ENCODE results near the gene HPS3. TPM values are rescaled to one million over a fixed set of nuclear protein-coding genes. Genes with fewer than 3 reads are reported as not detected.
"Not testable (repeated sequence)": the region's sequence is repeated elsewhere in the genome, so short reads cannot be mapped to it uniquely, and the experiment has no call there.

Gene HPS3
- total RNA-seq, 2 experiments from 2014 or later: 32.5 to 36.0 TPM

DNA sequence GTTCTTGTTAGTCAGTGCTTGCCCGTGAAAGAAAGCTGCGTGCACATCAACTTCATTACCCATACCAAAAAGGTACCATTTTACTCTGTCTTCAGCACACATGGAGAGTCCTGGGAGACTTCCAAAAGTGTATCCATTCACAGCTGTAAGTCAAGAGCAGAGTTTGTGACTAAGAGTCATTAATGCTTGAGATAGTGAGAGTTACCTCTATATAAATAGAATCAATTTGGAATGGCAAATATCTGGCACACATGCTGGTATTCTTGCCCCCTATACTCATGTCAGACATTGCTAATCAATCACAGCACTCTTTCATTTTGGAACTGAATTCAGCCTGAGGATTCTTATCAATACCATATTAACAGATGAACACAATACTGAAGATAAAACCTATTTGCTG is 78.0 kb downstream of the HPS3 start:
- CTCF ChIA-PET: no interaction called here
- Mint-ChIP-seq H3K4me1 (peaks cover 13% of the 10 kb centered on the region), H3K36me3 (no peaks in the 10 kb centered on the region), H3K4me3 (no peak overlapping the region), H3K9me3 (ENCODE audit: low read depth) (no peaks in the 10 kb centered on the region), H3K27ac (no peak overlapping the region), H3K27me3 (peaks cover 66% of the 10 kb centered on the region)
- ATAC-seq (no peak), DNase-seq (no peak)

DNA sequence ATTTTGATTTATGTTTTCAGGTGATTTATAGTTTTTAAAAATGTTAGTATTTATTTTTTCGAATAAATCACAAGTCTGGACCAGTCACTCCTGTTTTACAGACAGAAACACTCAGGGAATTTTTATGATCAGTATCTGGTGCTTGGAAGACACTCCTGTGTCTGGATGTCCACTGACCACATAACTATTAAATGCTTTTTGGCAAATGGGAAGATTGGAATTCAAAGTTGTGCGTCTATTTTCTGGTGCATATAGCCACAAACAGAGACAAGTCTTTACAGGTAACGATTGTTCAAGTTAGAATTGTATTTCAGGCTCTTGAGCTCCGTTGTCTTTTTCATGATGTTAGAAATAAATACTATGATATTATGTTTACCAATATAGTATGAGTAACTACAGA is 80.0 kb downstream of the HPS3 start:
- Mint-ChIP-seq H3K36me3 (no peaks in the 10 kb centered on the region), H3K4me1 (peaks cover 3% of the 10 kb centered on the region), H3K27me3 (peaks cover 60% of the 10 kb centered on the region), H3K27ac (no peak overlapping the region), H3K4me3 (no peak overlapping the region), H3K9me3 (ENCODE audit: low read depth) (no peaks in the 10 kb centered on the region)
- CTCF ChIA-PET: no interaction called here
- ATAC-seq (no peak), DNase-seq (no peak)

DNA sequence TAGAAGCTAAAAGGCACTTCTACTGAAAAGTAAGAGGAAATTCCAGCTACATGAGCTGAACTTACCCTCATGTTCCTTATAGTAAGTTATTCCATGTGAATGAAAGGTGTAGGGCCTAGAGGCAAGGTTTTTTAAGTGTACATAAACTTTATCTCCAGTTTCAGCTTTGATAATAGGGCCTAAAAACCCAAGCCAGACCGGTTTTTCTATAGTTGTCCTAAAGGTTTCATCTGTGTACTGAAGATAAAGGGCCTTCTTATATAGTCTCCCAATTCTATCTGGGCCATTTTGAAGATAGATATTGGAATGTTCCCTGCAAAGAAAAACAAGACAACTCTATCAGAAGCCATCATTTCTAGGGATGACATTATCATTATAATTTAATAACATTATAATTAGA is 82.9 kb downstream of the HPS3 start:
- H3K9me3 Mint-ChIP-seq (ENCODE audit: low read depth): no peaks in the 10 kb centered on the region
- no peak for DNase-seq
- no peak overlapping the region for H3K4me3 Mint-ChIP-seq
- H3K27ac Mint-ChIP-seq: no peak overlapping the region
- CTCF ChIA-PET: no interaction called here
- no peaks in the 10 kb centered on the region for H3K36me3 Mint-ChIP-seq
- no peak for ATAC-seq
- H3K4me1 Mint-ChIP-seq: no peaks in the 10 kb centered on the region
- H3K27me3 Mint-ChIP-seq: peaks cover 35% of the 10 kb centered on the region

DNA sequence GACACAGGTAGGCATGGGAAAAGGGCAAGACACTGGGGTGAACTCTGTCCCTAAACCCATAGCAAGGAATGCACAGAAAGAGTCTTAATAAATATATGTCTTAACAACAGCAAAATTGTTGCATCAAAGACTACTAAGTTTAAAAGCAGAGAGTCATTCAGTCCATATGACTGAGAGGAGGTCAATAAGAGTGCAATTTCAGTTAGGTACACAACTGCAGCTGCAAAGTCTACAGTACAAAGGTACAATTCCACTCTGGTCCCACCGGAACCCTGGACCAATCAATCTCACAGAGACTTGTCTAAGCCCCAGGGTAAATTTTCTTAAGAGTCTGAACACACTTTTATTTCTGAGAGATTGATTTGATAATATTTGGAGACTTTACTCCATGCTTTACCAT is 85.3 kb downstream of the HPS3 start:
- no peak overlapping the region for H3K4me3 Mint-ChIP-seq
- DNase-seq: no peak
- CTCF ChIA-PET: no interaction called here
- no peak for ATAC-seq
- no peaks in the 10 kb centered on the region for H3K4me1 Mint-ChIP-seq
- H3K36me3 Mint-ChIP-seq: no peaks in the 10 kb centered on the region
- no peaks in the 10 kb centered on the region for H3K9me3 Mint-ChIP-seq (ENCODE audit: low read depth)
- peaks cover 25% of the 10 kb centered on the region for H3K27me3 Mint-ChIP-seq
- H3K27ac Mint-ChIP-seq: no peak overlapping the region

DNA sequence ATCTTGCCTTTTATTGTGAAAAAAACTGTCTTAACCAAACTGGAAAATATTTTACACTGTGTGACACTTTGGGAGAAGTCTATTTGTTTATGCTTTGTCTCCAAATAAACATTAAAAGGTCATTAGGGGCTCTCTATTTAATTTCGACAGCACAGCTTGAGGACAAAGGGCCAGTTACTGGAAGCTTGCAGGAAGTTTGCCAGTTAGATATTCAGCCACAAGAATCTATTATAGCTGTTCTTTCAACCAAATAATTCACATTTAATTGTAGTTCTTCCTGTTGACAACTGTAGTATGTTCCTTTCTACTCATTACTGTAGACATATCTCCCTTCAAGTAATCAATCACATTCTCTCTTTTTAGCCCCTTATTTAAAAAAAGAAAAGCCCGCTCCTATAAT is 86.1 kb downstream of the HPS3 start:
- DNase-seq (no peak), ATAC-seq (no peak)
- no peak overlapping the region for H3K27ac Mint-ChIP-seq
- no peaks in the 10 kb centered on the region for H3K9me3 Mint-ChIP-seq (ENCODE audit: low read depth)
- no peak overlapping the region for H3K4me3 Mint-ChIP-seq
- CTCF ChIA-PET: interaction anchor here (0.6 kb wide), 1 partner anchor 25 kb away, joined by 3 read pairs; no protein-coding TSS in a partner anchor
- H3K27me3 Mint-ChIP-seq: peaks cover 18% of the 10 kb centered on the region
- H3K36me3 Mint-ChIP-seq: no peaks in the 10 kb centered on the region
- H3K4me1 Mint-ChIP-seq: no peaks in the 10 kb centered on the region

DNA sequence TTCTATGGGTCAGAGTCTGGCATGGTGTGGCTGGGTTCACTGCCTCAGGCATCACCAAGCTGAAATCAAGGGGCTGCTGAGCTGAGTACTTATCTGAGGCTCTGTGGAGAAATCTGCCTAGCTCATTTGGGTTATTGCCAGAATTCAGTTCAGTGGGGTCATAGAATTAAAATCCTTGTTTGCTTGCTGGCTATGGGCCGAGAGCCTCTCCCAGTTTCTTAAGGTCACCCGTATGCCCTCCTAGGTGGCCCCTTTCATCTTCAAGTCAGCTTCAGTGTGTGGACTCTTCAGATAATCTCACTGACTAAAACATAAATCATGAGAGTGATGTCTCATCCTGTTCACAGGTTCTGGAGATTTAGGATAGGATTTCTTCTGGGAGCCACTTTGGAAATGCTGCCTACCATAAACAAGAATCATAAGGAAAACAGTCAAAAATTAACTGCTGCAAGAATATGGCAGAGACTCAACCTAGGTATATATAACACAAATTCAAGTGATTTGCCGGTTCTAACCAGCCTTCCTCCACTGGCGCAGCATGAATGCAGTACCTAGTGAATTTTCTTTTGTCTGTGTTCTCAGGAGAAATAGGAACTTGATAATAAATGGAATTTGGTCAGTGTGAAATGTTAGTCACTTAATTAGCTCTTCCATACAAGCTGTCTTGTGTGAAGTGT is 86.9 kb downstream of the HPS3 start:
- Mint-ChIP-seq H3K27ac (no peak overlapping the region), H3K36me3 (no peaks in the 10 kb centered on the region), H3K4me3 (no peak overlapping the region), H3K9me3 (ENCODE audit: low read depth) (no peaks in the 10 kb centered on the region), H3K27me3 (peaks cover 13% of the 10 kb centered on the region), H3K4me1 (no peaks in the 10 kb centered on the region)
- ATAC-seq (no peak), DNase-seq (no peak)
- CTCF ChIA-PET: interaction anchor here (0.6 kb wide), 1 partner anchor 26 kb away, joined by 3 read pairs; no protein-coding TSS in a partner anchor

DNA sequence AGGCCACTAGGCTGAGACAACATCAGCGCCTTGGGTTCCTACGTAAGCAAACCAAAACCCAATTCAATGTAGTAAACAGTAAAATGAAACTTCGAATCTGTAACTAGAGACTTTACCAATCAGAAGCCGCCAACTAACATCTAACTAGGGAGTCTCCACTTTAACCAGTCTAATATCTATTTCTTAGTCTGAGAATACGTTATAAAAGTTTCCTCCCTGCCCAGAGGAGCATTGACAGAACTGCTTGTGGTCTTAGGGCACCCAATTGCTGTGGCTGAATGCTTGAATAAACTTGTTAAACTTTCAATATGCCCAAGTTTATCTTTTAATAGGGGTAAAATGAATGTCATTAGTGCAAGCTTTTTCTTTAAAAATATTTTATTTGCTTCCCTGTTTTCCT is 87.9 kb downstream of the HPS3 start:
- DNase-seq (no peak), ATAC-seq (no peak)
- H3K27me3 Mint-ChIP-seq: peaks cover 9% of the 10 kb centered on the region
- no peak overlapping the region for H3K27ac Mint-ChIP-seq
- no peaks in the 10 kb centered on the region for H3K36me3 Mint-ChIP-seq
- H3K4me1 Mint-ChIP-seq: no peaks in the 10 kb centered on the region
- no peaks in the 10 kb centered on the region for H3K9me3 Mint-ChIP-seq (ENCODE audit: low read depth)
- no peak overlapping the region for H3K4me3 Mint-ChIP-seq
- CTCF ChIA-PET: no interaction called here

DNA sequence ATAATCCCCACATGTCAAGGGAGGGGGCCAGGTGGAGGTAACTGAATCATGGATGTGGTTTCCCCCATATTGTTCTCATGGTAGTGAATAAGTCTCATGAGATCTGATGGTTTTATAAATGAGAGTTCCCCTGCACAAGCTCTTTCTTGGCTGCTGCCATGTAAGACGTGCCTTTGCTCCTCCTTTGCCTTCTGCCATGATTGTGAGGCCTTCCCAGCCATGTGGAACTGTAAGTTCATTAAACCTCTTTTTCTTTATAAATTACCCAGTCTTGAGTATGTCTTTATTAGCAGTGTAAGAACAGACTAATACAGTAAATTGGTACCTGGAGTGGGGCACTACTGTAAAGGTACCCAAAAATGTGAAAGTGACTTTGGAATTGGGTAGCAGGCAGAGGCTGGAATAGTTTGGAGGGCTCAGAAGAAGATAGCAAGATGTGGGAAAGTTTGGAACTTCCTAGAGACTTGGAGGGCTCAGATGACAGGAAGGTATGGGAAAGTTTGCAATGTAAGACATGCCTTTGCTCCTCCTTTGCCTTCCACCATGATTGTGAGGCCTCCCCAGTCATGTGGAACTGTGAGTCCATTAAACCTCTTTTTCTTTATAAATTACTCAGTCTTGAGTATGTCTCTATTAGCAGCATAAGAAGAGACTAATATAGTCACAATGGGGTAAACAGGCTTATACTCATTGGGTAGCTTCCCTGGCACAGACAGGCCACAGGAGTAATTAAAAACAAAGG is 90.1 kb downstream of the HPS3 start:
- H3K9me3 Mint-ChIP-seq (ENCODE audit: low read depth); DNase-seq; H3K36me3 Mint-ChIP-seq; H3K27me3 Mint-ChIP-seq; H3K4me3 Mint-ChIP-seq; H3K27ac Mint-ChIP-seq; CTCF ChIA-PET; ATAC-seq: not testable (repeated sequence)
- H3K4me1 Mint-ChIP-seq: peaks cover 11% of the 10 kb centered on the region

DNA sequence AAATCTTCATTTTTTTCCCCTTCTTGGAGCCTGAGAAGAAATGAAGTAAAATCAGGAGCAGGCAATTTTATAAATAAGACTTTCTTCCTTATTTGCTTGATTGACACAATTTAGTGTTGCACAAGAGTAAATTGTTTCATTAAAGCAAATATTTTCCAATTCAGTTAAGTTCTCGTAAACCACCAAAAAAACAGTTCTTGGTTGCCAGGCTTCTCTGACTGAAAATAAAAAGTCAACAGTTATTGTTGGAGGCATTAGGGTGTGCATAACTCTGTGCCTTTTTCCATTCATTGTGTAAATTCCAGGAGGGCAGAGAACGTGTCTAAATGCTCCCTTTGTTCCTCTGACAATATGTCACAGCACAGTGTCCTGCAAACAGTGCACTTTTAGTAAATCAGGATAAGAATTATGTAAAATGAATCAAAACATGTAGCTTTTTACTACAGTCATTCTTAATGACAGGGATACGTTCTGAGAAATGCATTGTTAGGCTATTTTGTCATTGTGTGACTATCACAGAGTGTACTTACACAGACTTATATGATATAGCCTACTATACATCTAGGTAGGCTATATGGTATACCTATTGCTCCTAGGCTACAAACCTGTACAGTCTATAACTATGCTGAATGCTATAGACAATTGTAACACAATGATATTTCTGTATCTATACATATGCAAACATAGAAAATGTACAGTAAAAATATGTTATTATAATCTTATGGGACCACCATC is 92.5 kb downstream of the HPS3 start, which contains the start of gene CP:
TSS of gene CP (minus strand) at position 47 of the 735 bp plus-strand sequence. CDS start at position 10, 37 bp downstream.
- Mint-ChIP-seq H3K4me3 (no peak within 1 kb of the TSS), H3K36me3 (no peaks in the 10 kb centered on the region), H3K27ac (no peak within 1 kb of the TSS), H3K27me3 (peaks cover 2% of the 10 kb centered on the region), H3K9me3 (ENCODE audit: low read depth) (no peaks in the 10 kb centered on the region), H3K4me1 (peaks cover 31% of the 10 kb centered on the region)
- DNase-seq (no peak), ATAC-seq (no peak)
- CTCF ChIA-PET: no interaction called here

Other genes with a start within 250 kb of the HPS3 start
- gene GYG1, start 138.1 kb upstream of the HPS3 start, total RNA-seq: 10 to 100 TPM; 71.3 to 74.0 TPM
- gene HLTF, start 43.1 kb upstream of the HPS3 start, total RNA-seq: 10 to 100 TPM; 31.3 to 37.7 TPM
- not detected for gene CP, start 92.2 kb downstream of the HPS3 start, total RNA-seq
- gene TM4SF18, start 204.0 kb downstream of the HPS3 start, total RNA-seq: not detected
- gene TM4SF1, start 248.0 kb downstream of the HPS3 start, total RNA-seq: not detected

All from activated CD8-positive, alpha-beta memory T cell treated with anti-CD3 and anti-CD28 coated beads, Interleukin-2, amount 10 ng/mL, durations not matched to agents 7 days and 5 days (primary cell).